MM.1S (cell line): ENCODE measurements around the gene ISOC2.
A peak's percentile ranks its signal among the peaks of the same experiment; 100 is the strongest.

Experiments
- DNase-seq: peaks from one replicate; pipeline ENCODE4 v3.0.0-alpha.2; 2015
- H2AFZ ChIP-seq: fragments of 300-600 bp; sonication (generic); 2 replicates; pipeline ENCODE4 v1.6.0; 2016; ENCODE audit warnings: antibody characterized with exemption, low read length
- H3F3A ChIP-seq: fragments of 300-600 bp; sonication (generic); 2 replicates; pipeline ENCODE4 v1.6.1; 2016; ENCODE audit warnings: mild to moderate bottlenecking, antibody characterized with exemption, low read length, moderate library complexity, mixed read lengths; ENCODE audit not compliant: insufficient read depth
- H3K27ac ChIP-seq: fragments of 300-600 bp; sonication (generic); 2 replicates; pipeline ENCODE4 v1.5.1; 2016; ENCODE audit warnings: mild to moderate bottlenecking, low read length
- H3K27me3 ChIP-seq: fragments of 300-600 bp; sonication (generic); replicated peaks from 2 replicates; pipeline ENCODE4 v1.6.0; 2016; ENCODE audit warnings: low read length; ENCODE audit not compliant: insufficient read depth
- H3K36me3 ChIP-seq: fragments of 300-600 bp; sonication (generic); replicated peaks from 2 replicates; pipeline ENCODE4 v1.6.1; 2016; ENCODE audit warnings: mild to moderate bottlenecking, low read length, mixed read lengths; ENCODE audit not compliant: insufficient read depth
- H3K4me1 ChIP-seq: fragments of 300-600 bp; sonication (generic); 2 replicates; pipeline ENCODE4 v1.6.1; 2016; ENCODE audit warnings: low read length, mixed read lengths
- H3K4me2 ChIP-seq: fragments of 300-600 bp; sonication (generic); 2 replicates; pipeline ENCODE4 v1.6.0; 2016; ENCODE audit warnings: low read depth, low read length
- H3K4me3 ChIP-seq: fragments of 300-600 bp; sonication (generic); 2 replicates; pipeline ENCODE4 v1.5.1; 2016; ENCODE audit warnings: low read length, mixed read lengths
- H3K79me2 ChIP-seq: fragments of 300-600 bp; sonication (generic); 2 replicates; pipeline ENCODE4 v1.6.1; 2016; ENCODE audit warnings: mixed run types, low read length, mixed read lengths
- H3K9ac ChIP-seq: fragments of 300-600 bp; sonication (generic); 2 replicates; pipeline ENCODE4 v1.6.1; 2016; ENCODE audit warnings: low read length, mixed read lengths
- H3K9me2 ChIP-seq: fragments of 300-600 bp; sonication (generic); replicated peaks from 2 replicates; pipeline ENCODE4 v1.6.1; 2016; ENCODE audit warnings: mild to moderate bottlenecking, low read length, mixed read lengths; ENCODE audit not compliant: insufficient read depth
- H3K9me3 ChIP-seq: fragments of 300-600 bp; sonication (generic); replicated peaks from 2 replicates; pipeline ENCODE4 v1.6.1; 2016; ENCODE audit warnings: mild to moderate bottlenecking, low read length, mixed read lengths; ENCODE audit not compliant: insufficient read depth
- H4K20me1 ChIP-seq: fragments of 300-600 bp; sonication (generic); 2 replicates; pipeline ENCODE4 v1.6.1; 2016; ENCODE audit warnings: mild to moderate bottlenecking, low read length, moderate library complexity, mixed read lengths; ENCODE audit not compliant: insufficient read depth
- CTCF ChIP-seq: fragments of 300-600 bp; sonication (generic); IDR thresholded peaks from 2 replicates; pipeline ENCODE4 v1.5.1; 2016; ENCODE audit warnings: antibody characterized with exemption, low read length, mixed read lengths
- EZH2 ChIP-seq: fragments of 300-600 bp; sonication (generic); optimal IDR thresholded peaks from 2 replicates; pipeline ENCODE3; 2017; ENCODE audit warnings: low read depth, mild to moderate bottlenecking, antibody characterized with exemption, low read length, mixed read lengths
- EZH2phosphoT487 ChIP-seq: fragments of 300-600 bp; sonication (generic); IDR thresholded peaks from 2 replicates; pipeline ENCODE4 v1.6.1; 2018; ENCODE audit warnings: antibody characterized with exemption, low read length

Gene ISOC2

DNA sequence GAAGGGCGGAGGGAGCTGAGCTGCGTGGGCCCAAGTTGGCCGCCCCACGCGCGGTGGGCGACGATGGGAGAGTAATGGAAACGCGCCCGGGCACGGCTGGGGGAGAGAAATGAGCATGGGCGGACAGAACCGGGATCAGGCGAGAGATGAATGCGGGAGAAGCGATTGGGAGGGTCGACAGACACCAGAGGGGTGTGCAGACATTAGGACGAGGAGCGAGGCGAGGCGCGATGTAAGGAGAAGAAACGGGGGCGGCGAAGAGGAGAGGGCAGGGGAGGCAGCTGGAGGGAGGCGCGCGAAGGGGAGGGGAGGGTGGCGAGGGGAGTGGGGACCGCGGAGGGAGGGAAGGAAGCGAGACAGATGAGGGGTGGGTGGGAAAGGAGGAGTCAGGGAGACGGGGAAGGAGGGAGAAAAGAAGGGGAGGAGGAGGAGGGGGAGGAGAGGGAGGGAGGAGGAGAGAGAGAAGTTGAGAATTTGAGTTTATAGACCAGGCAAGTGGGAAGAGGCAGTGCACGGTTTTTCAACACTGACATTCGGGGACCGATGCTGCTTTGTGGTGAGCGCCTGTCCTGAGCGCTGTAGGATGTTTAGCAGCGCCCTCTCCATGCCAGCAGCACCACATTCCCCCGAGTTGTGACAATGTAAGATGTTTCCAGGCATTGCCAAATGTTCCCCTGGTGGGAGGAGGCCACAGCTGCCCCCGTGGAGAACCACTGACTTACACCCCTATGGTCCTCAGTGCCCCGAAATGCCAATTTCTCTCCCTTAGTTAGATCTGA lies 18.2 kb downstream of the ISOC2 start, which contains the start of gene SHISA7:
Gene SHISA7, minus strand, starts transcription at position 256 of the 779 bp plus-strand sequence. CDS start 437 bp downstream, outside the sequence.
- no peaks in the 10 kb centered on the region for H3F3A ChIP-seq
- peaks cover 69% of the 10 kb centered on the region for H3K27me3 ChIP-seq
- no peak within 1 kb of the TSS for H2AFZ ChIP-seq
- H3K79me2 ChIP-seq = no peaks in the 10 kb centered on the region
- TF ChIP-seq EZH2phosphoT487 (no peak), EZH2 (peak; percentile 18)
- H4K20me1 ChIP-seq = no peaks in the 10 kb centered on the region
- H3K4me1 ChIP-seq = no peaks in the 10 kb centered on the region
- DNase-seq = no peak
- H3K4me3 ChIP-seq = no peak within 1 kb of the TSS
- no peaks in the 10 kb centered on the region for H3K9me3 ChIP-seq
- no peak within 1 kb of the TSS for H3K9ac ChIP-seq
- H3K27ac ChIP-seq = no peak within 1 kb of the TSS
- no peaks in the 10 kb centered on the region for H3K36me3 ChIP-seq
- H3K9me2 ChIP-seq = no peaks in the 10 kb centered on the region
- no peak within 1 kb of the TSS for H3K4me2 ChIP-seq

GRCh38 chr19:55442372-55442961 lies 19.0 kb downstream of the ISOC2 start:
- Histone ChIP-seq H3K79me2 (no peaks in the 10 kb centered on the region), H4K20me1 (no peaks in the 10 kb centered on the region), H3K27ac (no peak overlapping the region), H3K9ac (no peak overlapping the region), H2AFZ (no peak overlapping the region), H3K9me3 (no peaks in the 10 kb centered on the region), H3K9me2 (no peaks in the 10 kb centered on the region), H3K4me3 (no peak overlapping the region), H3K4me2 (no peak overlapping the region), H3K27me3 (peaks cover 67% of the 10 kb centered on the region), H3K4me1 (no peaks in the 10 kb centered on the region), H3K36me3 (no peaks in the 10 kb centered on the region), H3F3A (no peaks in the 10 kb centered on the region)
- TF ChIP-seq EZH2 (no peak), CTCF (no peak), EZH2phosphoT487 (no peak)
- DNase-seq = no peak

DNA sequence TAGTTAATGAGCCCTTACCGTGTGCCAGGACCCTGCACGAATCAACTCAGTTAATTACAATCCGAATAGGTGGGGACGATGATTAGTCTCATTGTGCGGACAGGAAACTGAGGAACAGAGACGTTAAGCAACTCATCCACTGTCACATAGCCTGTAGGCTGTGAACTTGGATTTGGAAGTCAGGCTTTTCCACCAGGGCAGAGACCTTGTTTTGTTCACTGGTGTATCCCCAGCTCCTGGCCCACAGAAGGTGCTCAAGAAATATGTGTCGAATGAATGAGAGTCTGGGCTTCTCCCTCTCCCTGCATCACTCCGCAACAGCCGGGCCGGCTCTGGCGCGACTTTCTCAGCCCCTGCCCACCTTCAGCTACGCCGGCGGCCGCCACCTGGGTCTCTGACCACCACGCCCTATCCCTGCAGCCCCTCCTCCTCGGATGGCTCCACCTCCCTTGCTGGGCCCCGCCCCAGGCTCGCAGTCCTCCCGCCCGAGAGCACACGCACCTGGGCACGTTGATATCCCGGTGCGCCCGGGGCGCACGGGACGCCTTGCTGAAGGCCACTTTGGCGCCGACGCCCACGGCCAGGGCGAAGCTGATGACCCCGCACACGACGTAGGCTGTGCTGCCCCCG lies 19.6 kb downstream of the ISOC2 start:
- Histone ChIP-seq H3K36me3 (no peaks in the 10 kb centered on the region), H3K9me3 (no peaks in the 10 kb centered on the region), H3K79me2 (no peaks in the 10 kb centered on the region), H3K27me3 (peaks cover 65% of the 10 kb centered on the region), H3K27ac (no peak overlapping the region), H3K4me1 (no peaks in the 10 kb centered on the region), H3K4me2 (no peak overlapping the region), H3K4me3 (no peak overlapping the region), H2AFZ (no peak overlapping the region), H3K9me2 (no peaks in the 10 kb centered on the region), H4K20me1 (no peaks in the 10 kb centered on the region), H3F3A (no peaks in the 10 kb centered on the region), H3K9ac (no peak overlapping the region)
- TF ChIP-seq EZH2phosphoT487 (no peak), CTCF (no peak), EZH2 (no peak)
- DNase-seq = no peak
